Lower leg skin (tissue), 3 donors: ENCODE results near the gene POFUT2.

Experiments used
- POLR2A ChIP-seq, 2 donors: fragments of 450-650 bp; IDR thresholded peaks; one replicate each; pipeline ENCODE4 v1.6.1; 2016 to 2017; ENCODE audit warnings: antibody characterized with exemption in 2 of 2, mild to moderate bottlenecking in 1 of 2, moderate library complexity in 1 of 2
- TF ChIP-seq, protein P1 (sequence below), 3 donors: fragments of 450-650 bp; IDR thresholded peaks; one replicate each; pipeline ENCODE4 v1.5.1; 2016; ENCODE audit warnings: antibody characterized with exemption in 3 of 3, mild to moderate bottlenecking in 3 of 3, moderate library complexity in 2 of 3

DNA sequence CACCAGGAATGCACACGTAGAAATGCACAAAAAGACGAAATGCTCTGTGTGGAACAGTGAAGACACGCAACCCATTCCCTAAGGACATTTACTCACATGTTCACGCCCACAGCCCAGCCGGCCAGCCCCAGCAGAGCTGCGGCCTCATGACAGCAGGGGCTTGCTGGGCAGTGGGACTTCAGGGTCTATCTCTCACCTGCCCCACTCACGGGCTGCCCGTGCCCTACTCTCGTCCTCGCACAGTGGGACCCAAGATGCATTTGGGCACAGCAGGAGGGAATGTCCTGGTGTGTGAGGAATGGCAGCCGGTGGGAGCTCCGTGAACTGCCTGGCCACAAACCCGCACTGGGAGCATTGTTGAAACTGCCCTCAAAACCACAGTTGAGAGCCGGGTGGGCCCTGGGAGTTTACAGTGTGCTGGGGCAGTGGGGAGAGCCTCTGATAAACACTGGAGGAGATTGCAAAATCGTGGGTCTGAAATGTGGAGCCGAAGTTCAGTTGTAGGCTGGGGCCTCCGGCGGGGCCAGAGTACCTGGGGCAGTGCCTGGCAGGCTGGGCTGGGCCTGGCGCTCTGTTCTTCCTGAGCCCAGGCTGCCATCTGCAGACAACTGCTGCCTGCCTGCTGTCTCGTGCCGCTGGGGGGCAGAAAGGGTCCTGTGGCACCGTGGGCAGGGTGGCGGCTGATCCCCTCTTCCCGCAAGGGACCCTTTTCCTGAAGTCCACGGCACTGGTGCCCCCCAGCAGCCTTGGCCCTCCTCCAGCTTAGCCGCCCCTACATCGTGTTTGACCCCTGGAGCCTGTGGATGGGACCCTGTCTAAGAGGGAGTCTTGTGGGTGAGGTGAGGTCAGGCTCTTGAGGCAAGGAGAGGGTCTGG, 20.7 kb upstream of the POFUT2 start:
- TF ChIP-seq, protein P1, sequence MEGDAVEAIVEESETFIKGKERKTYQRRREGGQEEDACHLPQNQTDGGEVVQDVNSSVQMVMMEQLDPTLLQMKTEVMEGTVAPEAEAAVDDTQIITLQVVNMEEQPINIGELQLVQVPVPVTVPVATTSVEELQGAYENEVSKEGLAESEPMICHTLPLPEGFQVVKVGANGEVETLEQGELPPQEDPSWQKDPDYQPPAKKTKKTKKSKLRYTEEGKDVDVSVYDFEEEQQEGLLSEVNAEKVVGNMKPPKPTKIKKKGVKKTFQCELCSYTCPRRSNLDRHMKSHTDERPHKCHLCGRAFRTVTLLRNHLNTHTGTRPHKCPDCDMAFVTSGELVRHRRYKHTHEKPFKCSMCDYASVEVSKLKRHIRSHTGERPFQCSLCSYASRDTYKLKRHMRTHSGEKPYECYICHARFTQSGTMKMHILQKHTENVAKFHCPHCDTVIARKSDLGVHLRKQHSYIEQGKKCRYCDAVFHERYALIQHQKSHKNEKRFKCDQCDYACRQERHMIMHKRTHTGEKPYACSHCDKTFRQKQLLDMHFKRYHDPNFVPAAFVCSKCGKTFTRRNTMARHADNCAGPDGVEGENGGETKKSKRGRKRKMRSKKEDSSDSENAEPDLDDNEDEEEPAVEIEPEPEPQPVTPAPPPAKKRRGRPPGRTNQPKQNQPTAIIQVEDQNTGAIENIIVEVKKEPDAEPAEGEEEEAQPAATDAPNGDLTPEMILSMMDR (IDR thresholded peaks at IDR 0.05), result no peak
- TF ChIP-seq POLR2A (IDR thresholded peaks at IDR 0.05), result no peak
